K562 (cell line): ENCODE results near the gene ATG4D. TPM values are rescaled to one million over a fixed set of nuclear protein-coding genes. Genes with fewer than 3 reads are reported as not detected.

Experiments
- ARHGAP35 ChIP-seq: fragments of 450-650 bp; IDR thresholded peaks from 2 replicates; pipeline ENCODE4 v1.6.1; 2018; ENCODE audit not compliant: partially characterized antibody
- ATF7 ChIP-seq: fragments of 450-650 bp; IDR thresholded peaks from 2 replicates; pipeline ENCODE4 v1.7.1; 2014; ENCODE audit warnings: mild to moderate bottlenecking, moderate library complexity
- BRF1 ChIP-seq: IDR thresholded peaks from 3 replicates; pipeline ENCODE4 v1.6.1; 2011; ENCODE audit warnings: borderline replicate concordance, mild to moderate bottlenecking; ENCODE audit not compliant: insufficient read length; ENCODE audit errors: extremely low read depth
- CBFA2T2 ChIP-seq: fragments of 450-650 bp; conservative IDR thresholded peaks from 2 replicates; pipeline ENCODE4 v1.6.1; 2017; ENCODE audit warnings: mild to moderate bottlenecking
- CBFA2T3 ChIP-seq: fragments of 450-650 bp; IDR thresholded peaks from 2 replicates; pipeline ENCODE4 v1.6.1; 2017
- CHD2 ChIP-seq: IDR thresholded peaks from 2 replicates; pipeline ENCODE4 v1.6.1; 2011; ENCODE audit warnings: low read depth, low read length
- CUX1 ChIP-seq: fragments of 200-800 bp; sonication (Bioruptor generic); IDR thresholded peaks from 2 replicates; pipeline ENCODE4 v1.6.1; 2016; ENCODE audit warnings: missing genetic modification characterization, missing compliant biosample characterization
- DIDO1 ChIP-seq: fragments of 450-650 bp; IDR thresholded peaks from 2 replicates; pipeline ENCODE4 v1.6.1; 2016; ENCODE audit warnings: low read depth, missing biosample characterization, missing genetic modification characterization
- FOS ChIP-seq: IDR thresholded peaks from 3 replicates; pipeline ENCODE4 v1.6.1; 2011; ENCODE audit not compliant: insufficient read length; ENCODE audit errors: extremely low read depth
- GABPB2 ChIP-seq: fragments of 250-450 bp; sonication (Bioruptor Pico); conservative IDR thresholded peaks from 2 replicates; pipeline ENCODE4 v1.5.1; 2021; ENCODE audit warnings: mild to moderate bottlenecking
- KLF6 ChIP-seq: fragments of 250-450 bp; sonication (Bioruptor Pico); IDR thresholded peaks from 2 replicates; pipeline ENCODE4 v1.4.0; 2020; ENCODE audit warnings: mild to moderate bottlenecking, moderate library complexity, borderline replicate concordance
- MCM2 ChIP-seq: fragments of 450-650 bp; IDR thresholded peaks from 2 replicates; pipeline ENCODE4 v1.6.1; 2017; ENCODE audit warnings: low read depth, mild to moderate bottlenecking
- RAD21 ChIP-seq, 2 experiments: fragments of 250-450 bp in 1 of 2; fragments of 450-650 bp in 1 of 2; sonication (Bioruptor Pico) in 1 of 2; formaldehyde crosslinking in 1 of 2; IDR thresholded peaks in 1 of 2; conservative IDR thresholded peaks in 1 of 2; 2 replicates each; pipeline versions ENCODE4 v1.4.0 to v1.8.0; 2020 to 2022; ENCODE audit warnings: mild to moderate bottlenecking in 2 of 2, moderate library complexity in 1 of 2
- RFX5 ChIP-seq: IDR thresholded peaks from 2 replicates; pipeline ENCODE4 v1.6.1; 2011; ENCODE audit warnings: low read depth, mild to moderate bottlenecking, improper control_type of control experiment, low read length
- SAP30 ChIP-seq: fragments of 200-600 bp; sonication (generic); IDR thresholded peaks from 2 replicates; pipeline ENCODE4 v1.6.1; 2012; ENCODE audit warnings: borderline replicate concordance, low read depth, mild to moderate bottlenecking, moderate library complexity, low read length, control low read depth, inconsistent platforms; ENCODE audit not compliant: insufficient read depth, poor library complexity, severe bottlenecking
- SIN3B ChIP-seq: fragments of 450-650 bp; IDR thresholded peaks from 2 replicates; pipeline ENCODE4 v1.6.1; 2017; ENCODE audit warnings: low read depth, mild to moderate bottlenecking, moderate library complexity
- ZNF146 ChIP-seq: IDR thresholded peaks from one replicate; pipeline ENCODE4 v1.6.1; 2018; ENCODE audit warnings: missing compliant biosample characterization; ENCODE audit not compliant: unreplicated experiment
- ZNF274 ChIP-seq: IDR thresholded peaks from 2 replicates; pipeline ENCODE4 v1.6.1; 2011; ENCODE audit warnings: low read depth, mild to moderate bottlenecking, low read length, moderate library complexity, borderline replicate concordance
- ZNF668 ChIP-seq: fragments of 250-450 bp; sonication (Bioruptor Pico); IDR thresholded peaks from 2 replicates; pipeline ENCODE4 v1.8.0; 2022; ENCODE audit warnings: mild to moderate bottlenecking, inconsistent platforms
- polyA plus RNA-seq, 8 experiments: library from polyadenylated mRNA; depleted of rRNA in 4 of 8; stranded (reverse) in 5 of 8; unstranded in 3 of 8; fragments of >200 nt; fragmentation: Nextera tagmentation in 2 of 8; fragmentation: Illumina TruSeq in 1 of 8; extraction: Ambion mirVana in 2 of 8; extraction: Trizol in 1 of 8; gene quantifications; 2 replicates each; pipeline versions ENCODE4 v1.2.1 to v1.2.3, GENCODE V29; 2011 to 2014; ENCODE audit warnings: inconsistent platforms in 1 of 8, missing spikeins in 1 of 8
- total RNA-seq, 7 experiments: library from RNA; depleted of rRNA in 6 of 7; stranded (reverse); fragments of >200 nt in 6 of 7; fragmentation: Illumina TruSeq in 2 of 7; extraction: Trizol in 2 of 7; gene quantifications; 2 replicates each; pipeline versions ENCODE4 v1.2.1 to v1.2.3, GENCODE V29; 2011 to 2021; ENCODE audit warnings: low replicate concordance in 1 of 7
- TF ChIP-seq, protein P1 (sequence below): sonication (generic); formaldehyde crosslinking; IDR thresholded peaks from 2 replicates; pipeline ENCODE4 v1.8.1; 2023; ENCODE audit warnings: mild to moderate bottlenecking, missing genetic modification reagents, moderate library complexity
- TF ChIP-seq, protein P2 (sequence below): fragments of 250-450 bp; sonication (Bioruptor Pico); IDR thresholded peaks from 2 replicates; pipeline ENCODE4 v1.8.0; 2022; ENCODE audit warnings: moderate library complexity, mild to moderate bottlenecking, inconsistent platforms

ATG4D gene
- total and polyA plus RNA-seq, 9 of the 15 experiments (the other 6 are each of a cell fraction or from before 2014, with no cell fraction given): 0.51 to 66.1 (median 22.9) TPM

GRCh38 chr19:10565567-10566407 lies 22.1 kb downstream of the ATG4D start, which contains the start of gene KRI1 (continued):
- no peak for TF ChIP-seq CUX1 (CRISPR knock-in tag)
- TF ChIP-seq, protein P1, sequence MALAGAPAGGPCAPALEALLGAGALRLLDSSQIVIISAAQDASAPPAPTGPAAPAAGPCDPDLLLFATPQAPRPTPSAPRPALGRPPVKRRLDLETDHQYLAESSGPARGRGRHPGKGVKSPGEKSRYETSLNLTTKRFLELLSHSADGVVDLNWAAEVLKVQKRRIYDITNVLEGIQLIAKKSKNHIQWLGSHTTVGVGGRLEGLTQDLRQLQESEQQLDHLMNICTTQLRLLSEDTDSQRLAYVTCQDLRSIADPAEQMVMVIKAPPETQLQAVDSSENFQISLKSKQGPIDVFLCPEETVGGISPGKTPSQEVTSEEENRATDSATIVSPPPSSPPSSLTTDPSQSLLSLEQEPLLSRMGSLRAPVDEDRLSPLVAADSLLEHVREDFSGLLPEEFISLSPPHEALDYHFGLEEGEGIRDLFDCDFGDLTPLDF (CRISPR knock-in tag): peak; percentile 88; the same call in 1 of the 2 replicates
- TF ChIP-seq ZNF274: no peak
- no peak for TF ChIP-seq ZNF146
- TF ChIP-seq, protein P2, sequence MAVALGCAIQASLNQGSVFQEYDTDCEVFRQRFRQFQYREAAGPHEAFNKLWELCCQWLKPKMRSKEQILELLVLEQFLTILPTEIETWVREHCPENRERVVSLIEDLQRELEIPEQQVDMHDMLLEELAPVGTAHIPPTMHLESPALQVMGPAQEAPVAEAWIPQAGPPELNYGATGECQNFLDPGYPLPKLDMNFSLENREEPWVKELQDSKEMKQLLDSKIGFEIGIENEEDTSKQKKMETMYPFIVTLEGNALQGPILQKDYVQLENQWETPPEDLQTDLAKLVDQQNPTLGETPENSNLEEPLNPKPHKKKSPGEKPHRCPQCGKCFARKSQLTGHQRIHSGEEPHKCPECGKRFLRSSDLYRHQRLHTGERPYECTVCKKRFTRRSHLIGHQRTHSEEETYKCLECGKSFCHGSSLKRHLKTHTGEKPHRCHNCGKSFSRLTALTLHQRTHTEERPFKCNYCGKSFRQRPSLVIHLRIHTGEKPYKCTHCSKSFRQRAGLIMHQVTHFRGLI (CRISPR knock-in tag): no peak
- no peak for TF ChIP-seq CBFA2T2
- no peak for TF ChIP-seq DIDO1 (tag)
- no peak for TF ChIP-seq BRF1
- TF ChIP-seq SIN3B: no peak
- no peak for TF ChIP-seq CBFA2T3
- TF ChIP-seq RAD21 (CRISPR knock-in tag; conservative IDR thresholded peaks at IDR 0.05 in 1 of 2, IDR thresholded peaks at IDR 0.05 in 1 of 2): no peak
- TF ChIP-seq MCM2: no peak
- no peak for TF ChIP-seq GABPB2 (CRISPR knock-in tag)
- TF ChIP-seq ATF7: peak; percentile 70; the same call in 1 of the 2 replicates
- no peak for TF ChIP-seq FOS
- no peak for TF ChIP-seq CHD2
- no peak for TF ChIP-seq RFX5
- TF ChIP-seq ARHGAP35: no peak
- TF ChIP-seq KLF6 (CRISPR knock-in tag): no peak
- peak; percentile 68 for TF ChIP-seq SAP30
- TF ChIP-seq ZNF668 (CRISPR knock-in tag): no peak
